CD4-positive, alpha-beta T cell treated with Interleukin-2 at 100 ng/mL for 4 hours (primary cell): ENCODE measurements around the gene SRC.

Experiments
- DNase-seq: peaks from one replicate; pipeline ENCODE4 v3.0.0-alpha.2; 2020; ENCODE audit warnings: low spot score

Gene SRC

GRCh38 chr20:37414224-37415035, 68.5 kb downstream of the SRC start:
- DNase-seq, result no peak

GRCh38 chr20:37415118-37416085, 69.5 kb downstream of the SRC start:
- DNase-seq, result no peak

- DNase-seq, result no peak
These were observed 70.3 kb downstream of the SRC start for GRCh38 chr20:37416100-37416847.

GRCh38 chr20:37416848-37417616, 71.1 kb downstream of the SRC start:
- no peak for DNase-seq

GRCh38 chr20:37417617-37418467, 71.9 kb downstream of the SRC start:
- no peak for DNase-seq

GRCh38 chr20:37418591-37419109, 72.7 kb downstream of the SRC start:
- no peak for DNase-seq

- no peak for DNase-seq
These were observed 73.4 kb downstream of the SRC start for GRCh38 chr20:37419307-37419706.

GRCh38 chr20:37419774-37420542, 74.0 kb downstream of the SRC start:
- DNase-seq, result no peak

GRCh38 chr20:37420610-37421009, 74.7 kb downstream of the SRC start:
- no peak for DNase-seq

GRCh38 chr20:37421060-37421905, 75.3 kb downstream of the SRC start:
- DNase-seq, result no peak

GRCh38 chr20:37421988-37422387, 76.0 kb downstream of the SRC start:
- no peak for DNase-seq

GRCh38 chr20:37422791-37423286, 76.9 kb downstream of the SRC start:
- DNase-seq, result no peak

GRCh38 chr20:37423545-37423944, 77.6 kb downstream of the SRC start:
- DNase-seq, result no peak

- no peak for DNase-seq
These were observed 78.3 kb downstream of the SRC start for GRCh38 chr20:37424062-37424851.

GRCh38 chr20:37425103-37425625, 79.2 kb downstream of the SRC start:
- DNase-seq, result no peak

- DNase-seq, result no peak
These were observed 80.2 kb downstream of the SRC start for GRCh38 chr20:37426106-37426505.

GRCh38 chr20:37426978-37427377, 81.0 kb downstream of the SRC start:
- no peak for DNase-seq
